ENCODE results near the gene ESD.

Gene ESD

GRCh38 chr13:46739447-46740098 is 57.4 kb downstream of the ESD start:
- DNase-seq = no peak

GRCh38 chr13:46738766-46739165 is 58.2 kb downstream of the ESD start:
- no peak for DNase-seq

GRCh38 chr13:46738055-46738454 is 58.9 kb downstream of the ESD start:
- no peak for DNase-seq

GRCh38 chr13:46736541-46737310 is 60.2 kb downstream of the ESD start:
- no peak for DNase-seq

GRCh38 chr13:46735425-46735824 is 61.5 kb downstream of the ESD start:
- DNase-seq = no peak

- DNase-seq = no peak
Observed at GRCh38 chr13:46731535-46731934, 65.4 kb downstream of the ESD start.

- DNase-seq = no peak
Observed at GRCh38 chr13:46728777-46729176, 68.2 kb downstream of the ESD start.

GRCh38 chr13:46726347-46726746 is 70.6 kb downstream of the ESD start:
- DNase-seq = no peak
